NCI-H345 treated with DMSO at 0.1 percent for 48 hours (cell line): ENCODE data around the gene POU6F1.

Experiments used
- DNase-seq: peaks from one replicate; lab custom pipeline; 2025; ENCODE audit not compliant: unreplicated experiment; lab: John Stamatoyannopoulos, UW

POU6F1 gene

DNA sequence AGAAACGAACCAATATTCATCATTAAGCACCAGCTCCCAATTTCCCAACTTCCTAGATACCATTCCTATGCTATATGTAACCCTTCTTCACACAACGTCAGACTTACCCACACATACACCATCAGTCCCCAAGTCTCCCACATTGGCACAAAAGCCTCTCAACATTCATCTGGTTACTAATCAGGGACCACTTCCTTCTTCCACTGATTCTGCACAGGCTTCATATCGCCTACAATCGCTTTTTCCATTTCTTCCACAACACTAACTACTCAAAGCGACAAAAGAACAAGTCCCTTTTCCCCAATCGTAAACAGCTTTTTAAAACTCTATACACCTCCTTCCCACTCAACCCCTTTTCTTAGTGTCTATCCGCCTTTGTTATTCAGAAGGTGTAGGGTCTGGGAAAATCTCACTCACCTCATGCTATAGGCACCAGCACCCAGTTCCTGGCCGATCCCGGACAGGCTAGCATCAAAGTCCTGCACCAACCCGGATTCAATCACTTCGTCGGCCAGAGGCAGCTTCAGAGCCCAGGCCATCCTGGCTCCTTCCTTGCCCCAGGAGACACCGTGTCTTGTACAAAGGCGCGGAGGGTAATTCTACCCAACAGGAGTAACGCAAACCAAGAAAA lies 45.9 kb downstream of the POU6F1 start:
- DNase-seq: no peak

DNA sequence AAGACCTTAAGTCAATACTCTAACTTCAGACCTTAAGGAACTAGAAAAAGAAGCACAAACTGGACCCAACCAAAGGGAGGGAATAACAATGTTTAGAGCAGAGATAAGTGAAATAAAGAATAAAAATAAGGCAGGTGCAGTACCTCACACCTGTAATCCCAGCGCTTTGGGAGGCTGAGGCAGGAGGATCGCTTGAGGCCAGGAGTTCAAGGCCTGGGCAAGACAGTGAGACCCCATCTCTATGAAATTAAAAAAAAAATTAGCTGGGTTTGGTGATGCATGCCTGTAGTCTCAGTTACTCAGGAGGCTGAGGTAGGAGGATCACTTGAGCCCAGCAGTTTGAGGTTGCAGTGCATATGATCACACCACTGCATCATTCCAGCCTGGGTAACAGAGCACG lies 54.1 kb downstream of the POU6F1 start:
- no peak for DNase-seq

DNA sequence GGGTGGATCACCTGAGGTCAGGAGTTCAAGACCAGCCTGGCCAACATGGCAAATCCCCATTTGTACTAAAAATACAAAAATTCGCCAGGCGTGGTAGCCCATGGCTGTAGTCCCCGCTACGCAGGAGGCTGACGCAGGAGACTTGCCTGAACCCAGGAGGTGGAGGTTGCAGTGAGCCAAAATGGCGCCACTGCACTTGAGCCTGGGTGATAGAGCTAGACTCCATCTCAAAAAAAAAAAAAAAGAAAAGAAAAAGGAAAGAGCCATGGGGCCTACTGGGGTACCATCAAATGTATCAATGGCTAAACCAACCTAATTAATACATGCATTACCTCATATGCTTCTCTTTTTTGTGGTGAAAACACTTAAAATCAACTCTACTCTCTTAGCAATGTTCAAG lies 55.6 kb downstream of the POU6F1 start:
- no peak for DNase-seq

DNA sequence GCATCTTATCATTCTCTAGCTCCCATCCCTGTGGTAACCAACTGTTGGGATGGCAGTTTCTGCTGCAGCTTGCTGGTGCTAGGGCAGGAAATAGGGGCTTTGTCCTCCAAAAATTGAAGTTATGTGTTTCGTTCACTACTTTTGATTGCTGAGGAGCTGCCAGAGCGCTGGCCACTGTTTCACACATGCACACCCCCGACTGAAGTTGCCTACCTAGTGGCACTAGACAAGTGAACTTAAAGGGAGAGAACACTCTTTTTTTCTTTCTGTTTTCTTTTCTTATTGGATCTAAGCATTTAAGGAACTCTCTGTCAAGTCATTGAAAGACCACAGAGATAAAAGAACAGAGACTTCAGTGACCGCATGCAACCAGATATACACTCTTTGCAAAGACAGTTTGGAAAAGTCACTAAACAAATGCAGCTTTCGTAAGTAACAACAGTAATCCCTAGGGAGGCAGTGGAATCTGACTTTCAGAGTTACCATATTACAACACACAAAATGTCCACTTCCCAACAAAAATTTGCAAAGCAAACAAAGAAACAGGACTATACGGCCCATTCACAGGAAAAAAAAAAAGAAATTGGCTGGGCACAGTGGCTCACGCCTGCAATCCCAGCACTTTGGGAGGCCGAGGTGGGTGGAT lies 56.9 kb downstream of the POU6F1 start:
- DNase-seq: no peak

DNA sequence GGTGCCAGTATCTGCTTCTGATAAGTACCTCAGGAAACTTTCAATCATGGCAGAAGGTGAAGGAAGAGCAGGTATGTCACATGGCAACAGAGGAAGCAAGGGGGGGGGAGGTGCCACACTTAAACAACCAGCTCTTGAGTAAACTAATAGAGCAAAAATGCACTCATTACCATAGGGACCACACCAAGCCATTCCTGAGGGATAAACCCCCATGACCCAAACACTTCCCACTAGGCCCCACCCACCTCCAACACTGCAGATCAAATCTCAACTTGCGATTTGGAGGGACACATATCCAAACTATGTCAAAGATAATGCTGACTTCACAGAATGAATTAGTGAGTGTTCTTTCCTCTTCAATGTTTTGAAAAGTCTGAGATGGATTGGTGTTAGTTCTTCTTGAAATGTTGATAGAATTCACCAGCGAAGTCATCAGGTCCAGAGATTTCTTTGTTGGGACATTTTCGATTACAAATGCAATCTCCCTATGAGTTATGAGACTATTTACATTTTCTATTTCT lies 61.6 kb downstream of the POU6F1 start:
- DNase-seq: no peak

DNA sequence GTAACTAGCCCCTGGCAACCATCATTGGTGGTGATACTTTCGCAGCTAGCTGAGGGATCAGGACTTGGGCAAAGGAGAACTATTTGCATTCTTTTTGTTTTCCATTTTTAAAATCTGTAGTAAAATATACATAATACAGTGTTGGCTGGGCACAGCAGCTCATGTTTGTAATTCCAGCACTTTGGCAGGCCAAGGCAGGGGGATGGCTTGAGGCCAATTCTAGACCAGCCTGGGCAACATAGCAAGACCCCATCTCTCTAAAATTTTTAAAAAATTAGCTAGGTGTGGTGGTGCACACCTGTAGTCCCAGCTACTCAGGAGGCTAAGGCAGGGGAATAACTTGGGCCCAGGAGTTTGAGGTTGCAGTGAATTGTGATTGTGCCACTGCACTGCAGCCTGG lies 64.9 kb downstream of the POU6F1 start:
- DNase-seq: no peak

DNA sequence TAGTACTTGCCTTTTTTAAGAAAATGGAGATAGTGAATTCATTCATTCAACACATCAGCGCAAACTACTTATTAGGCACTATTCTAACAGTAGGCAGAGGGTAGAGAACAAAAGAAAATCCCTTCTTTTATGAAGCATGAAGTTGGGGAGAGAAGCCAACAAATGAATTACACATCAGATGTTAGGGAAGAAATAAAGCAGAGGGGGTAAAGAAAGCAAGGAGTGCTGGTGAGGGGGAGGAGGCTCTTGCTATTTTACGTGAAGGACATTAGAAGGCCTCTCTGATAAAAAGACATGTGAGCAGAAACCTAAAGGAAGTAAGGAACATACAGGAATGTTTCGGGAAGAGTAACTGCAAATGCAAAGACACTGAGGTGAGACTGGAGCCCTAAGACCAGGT lies 67.1 kb downstream of the POU6F1 start:
- DNase-seq: no peak

DNA sequence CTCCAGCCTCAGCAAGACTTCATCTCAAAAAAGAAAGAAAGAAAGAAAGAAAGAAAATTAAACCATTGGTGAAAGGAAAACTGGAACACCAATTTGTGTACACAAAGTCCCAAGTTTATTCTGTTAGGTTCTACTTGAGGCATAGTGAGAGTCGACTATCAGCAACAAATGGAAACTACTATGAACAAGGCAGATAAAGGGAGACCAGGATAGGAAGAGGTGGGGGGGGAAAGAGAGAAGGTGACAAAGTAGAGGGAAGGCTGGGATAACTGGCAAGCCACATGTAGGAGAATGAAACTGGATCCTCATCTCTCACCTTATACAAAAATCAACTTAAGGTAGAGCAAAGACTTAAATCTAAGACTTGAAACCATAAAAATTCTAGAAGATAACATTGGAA lies 70.6 kb downstream of the POU6F1 start:
- no peak for DNase-seq

DNA sequence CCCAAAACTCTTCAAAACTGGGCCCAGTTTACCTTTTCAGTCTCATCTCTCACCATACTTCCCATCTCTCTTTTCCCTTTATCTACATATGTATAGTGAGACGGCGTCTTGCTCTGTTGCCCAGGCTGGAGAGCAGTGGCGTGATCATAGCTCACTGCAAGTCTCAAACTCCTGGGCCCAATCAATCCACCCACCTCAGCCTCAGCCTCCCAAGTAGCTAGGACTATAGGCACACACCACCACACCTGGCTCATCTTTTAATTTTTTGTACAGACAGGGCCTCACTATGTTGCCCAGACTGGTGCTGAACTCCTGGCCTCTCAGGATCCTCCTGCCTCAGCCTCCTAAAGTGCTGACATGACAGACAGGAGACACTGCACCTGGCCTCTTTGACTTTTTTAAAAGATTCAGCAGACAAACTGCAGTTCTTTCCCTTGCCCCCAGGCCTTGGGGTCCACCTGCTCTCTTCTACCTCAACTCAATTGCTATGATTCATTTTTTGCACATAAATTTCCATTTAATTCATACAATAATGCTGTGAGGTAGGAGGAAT lies 78.5 kb downstream of the POU6F1 start:
- no peak for DNase-seq
